ENCODE measurements around the gene P2RY8.

DNA sequence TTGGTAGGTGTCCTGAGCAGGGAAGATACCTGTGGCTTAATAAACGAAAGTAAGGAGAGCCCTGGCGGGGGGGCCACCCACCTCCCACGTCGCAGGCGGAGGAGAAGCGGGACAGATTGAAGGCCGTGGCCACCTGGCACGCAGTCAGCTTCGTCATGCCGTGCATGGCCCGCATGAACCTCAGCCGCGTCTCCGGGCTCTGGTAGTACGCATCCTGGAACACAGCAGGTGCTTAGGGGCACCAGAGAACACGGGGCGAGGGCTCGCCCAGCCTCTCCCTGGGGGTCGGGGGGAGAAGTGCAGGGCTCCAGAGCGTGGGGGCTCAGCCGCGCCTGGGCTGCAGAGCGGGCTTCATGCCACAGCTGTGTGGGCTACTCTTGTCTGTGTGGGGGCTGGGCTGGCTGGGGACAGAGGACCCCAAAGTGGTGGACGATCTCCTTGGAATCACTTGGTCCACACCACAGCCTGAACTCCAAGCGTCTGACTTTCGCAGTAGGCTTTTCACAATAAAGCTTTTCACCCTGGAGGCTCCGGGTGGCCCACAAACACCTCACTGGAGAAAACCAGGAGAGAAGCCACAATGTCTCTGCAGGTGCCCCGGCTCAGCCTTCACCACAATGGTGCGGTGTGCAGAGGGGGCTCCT lies 118.0 kb downstream of the P2RY8 start:
- TF ChIP-seq, protein P1, sequence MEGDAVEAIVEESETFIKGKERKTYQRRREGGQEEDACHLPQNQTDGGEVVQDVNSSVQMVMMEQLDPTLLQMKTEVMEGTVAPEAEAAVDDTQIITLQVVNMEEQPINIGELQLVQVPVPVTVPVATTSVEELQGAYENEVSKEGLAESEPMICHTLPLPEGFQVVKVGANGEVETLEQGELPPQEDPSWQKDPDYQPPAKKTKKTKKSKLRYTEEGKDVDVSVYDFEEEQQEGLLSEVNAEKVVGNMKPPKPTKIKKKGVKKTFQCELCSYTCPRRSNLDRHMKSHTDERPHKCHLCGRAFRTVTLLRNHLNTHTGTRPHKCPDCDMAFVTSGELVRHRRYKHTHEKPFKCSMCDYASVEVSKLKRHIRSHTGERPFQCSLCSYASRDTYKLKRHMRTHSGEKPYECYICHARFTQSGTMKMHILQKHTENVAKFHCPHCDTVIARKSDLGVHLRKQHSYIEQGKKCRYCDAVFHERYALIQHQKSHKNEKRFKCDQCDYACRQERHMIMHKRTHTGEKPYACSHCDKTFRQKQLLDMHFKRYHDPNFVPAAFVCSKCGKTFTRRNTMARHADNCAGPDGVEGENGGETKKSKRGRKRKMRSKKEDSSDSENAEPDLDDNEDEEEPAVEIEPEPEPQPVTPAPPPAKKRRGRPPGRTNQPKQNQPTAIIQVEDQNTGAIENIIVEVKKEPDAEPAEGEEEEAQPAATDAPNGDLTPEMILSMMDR (IDR thresholded peaks at IDR 0.05): no peak
- TF ChIP-seq TP53 (CRISPR knock-in tag; IDR thresholded peaks at IDR 0.05) (no peak), ZNF138 (CRISPR knock-in tag; conservative IDR thresholded peaks at IDR 0.05) (no peak), JAZF1 (CRISPR knock-in tag; IDR thresholded peaks at IDR 0.05) (no peak), E2F4 (CRISPR knock-in tag; IDR thresholded peaks at IDR 0.05; ENCODE audit: borderline replicate concordance, low read depth) (no peak), ESRRA (CRISPR knock-in tag; IDR thresholded peaks at IDR 0.05; ENCODE audit: borderline replicate concordance) (no peak), OVOL2 (CRISPR knock-in tag; IDR thresholded peaks at IDR 0.05; ENCODE audit: borderline replicate concordance) (no peak), HMGXB4 (CRISPR knock-in tag; IDR thresholded peaks at IDR 0.05) (no peak), ETV6 (CRISPR knock-in tag; IDR thresholded peaks at IDR 0.05) (no peak)
- TF ChIP-seq, protein P2, sequence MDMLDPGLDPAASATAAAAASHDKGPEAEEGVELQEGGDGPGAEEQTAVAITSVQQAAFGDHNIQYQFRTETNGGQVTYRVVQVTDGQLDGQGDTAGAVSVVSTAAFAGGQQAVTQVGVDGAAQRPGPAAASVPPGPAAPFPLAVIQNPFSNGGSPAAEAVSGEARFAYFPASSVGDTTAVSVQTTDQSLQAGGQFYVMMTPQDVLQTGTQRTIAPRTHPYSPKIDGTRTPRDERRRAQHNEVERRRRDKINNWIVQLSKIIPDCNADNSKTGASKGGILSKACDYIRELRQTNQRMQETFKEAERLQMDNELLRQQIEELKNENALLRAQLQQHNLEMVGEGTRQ (CRISPR knock-in tag; IDR thresholded peaks at IDR 0.05): no peak
- TF ChIP-seq, protein P3, sequence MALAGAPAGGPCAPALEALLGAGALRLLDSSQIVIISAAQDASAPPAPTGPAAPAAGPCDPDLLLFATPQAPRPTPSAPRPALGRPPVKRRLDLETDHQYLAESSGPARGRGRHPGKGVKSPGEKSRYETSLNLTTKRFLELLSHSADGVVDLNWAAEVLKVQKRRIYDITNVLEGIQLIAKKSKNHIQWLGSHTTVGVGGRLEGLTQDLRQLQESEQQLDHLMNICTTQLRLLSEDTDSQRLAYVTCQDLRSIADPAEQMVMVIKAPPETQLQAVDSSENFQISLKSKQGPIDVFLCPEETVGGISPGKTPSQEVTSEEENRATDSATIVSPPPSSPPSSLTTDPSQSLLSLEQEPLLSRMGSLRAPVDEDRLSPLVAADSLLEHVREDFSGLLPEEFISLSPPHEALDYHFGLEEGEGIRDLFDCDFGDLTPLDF (CRISPR knock-in tag; IDR thresholded peaks at IDR 0.05): no peak
